Measurements from ENCODE around the gene PIK3R1. TPM values are rescaled to one million over a fixed set of nuclear protein-coding genes. Genes with fewer than 3 reads are reported as not detected.

Gene PIK3R1
- total RNA-seq, 4 donors from 2014 or later, result 132 to 408 (median 221) TPM

DNA sequence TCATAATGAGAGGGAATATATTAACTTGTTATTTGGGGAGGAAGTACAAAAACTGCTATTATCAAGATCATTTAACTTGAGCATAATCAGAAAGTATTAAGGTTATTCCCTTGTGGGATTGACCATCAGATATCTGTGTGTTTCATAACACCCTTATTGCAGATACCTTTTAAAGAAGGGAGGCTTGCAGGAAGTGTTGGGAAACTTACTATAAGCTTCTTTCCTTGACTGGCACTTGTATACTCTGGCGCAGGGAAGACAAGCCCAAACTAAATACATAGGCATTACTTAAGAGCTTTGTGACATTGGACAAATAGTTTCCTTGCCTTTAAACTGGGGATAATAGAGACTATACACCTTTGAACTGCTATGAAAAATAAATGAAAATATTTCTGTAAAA, 50.9 kb downstream of the PIK3R1 start:
- TF ChIP-seq, protein P1, sequence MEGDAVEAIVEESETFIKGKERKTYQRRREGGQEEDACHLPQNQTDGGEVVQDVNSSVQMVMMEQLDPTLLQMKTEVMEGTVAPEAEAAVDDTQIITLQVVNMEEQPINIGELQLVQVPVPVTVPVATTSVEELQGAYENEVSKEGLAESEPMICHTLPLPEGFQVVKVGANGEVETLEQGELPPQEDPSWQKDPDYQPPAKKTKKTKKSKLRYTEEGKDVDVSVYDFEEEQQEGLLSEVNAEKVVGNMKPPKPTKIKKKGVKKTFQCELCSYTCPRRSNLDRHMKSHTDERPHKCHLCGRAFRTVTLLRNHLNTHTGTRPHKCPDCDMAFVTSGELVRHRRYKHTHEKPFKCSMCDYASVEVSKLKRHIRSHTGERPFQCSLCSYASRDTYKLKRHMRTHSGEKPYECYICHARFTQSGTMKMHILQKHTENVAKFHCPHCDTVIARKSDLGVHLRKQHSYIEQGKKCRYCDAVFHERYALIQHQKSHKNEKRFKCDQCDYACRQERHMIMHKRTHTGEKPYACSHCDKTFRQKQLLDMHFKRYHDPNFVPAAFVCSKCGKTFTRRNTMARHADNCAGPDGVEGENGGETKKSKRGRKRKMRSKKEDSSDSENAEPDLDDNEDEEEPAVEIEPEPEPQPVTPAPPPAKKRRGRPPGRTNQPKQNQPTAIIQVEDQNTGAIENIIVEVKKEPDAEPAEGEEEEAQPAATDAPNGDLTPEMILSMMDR (IDR thresholded peaks at IDR 0.05; ENCODE audit: low read depth), result no peak

- TF ChIP-seq, protein P1 (IDR thresholded peaks at IDR 0.05; ENCODE audit: low read depth), result no peak
Observed at GRCh38 chr5:68267066-68267465, 51.5 kb downstream of the PIK3R1 start.

- TF ChIP-seq, protein P1 (IDR thresholded peaks at IDR 0.05; ENCODE audit: low read depth), result no peak
Observed at GRCh38 chr5:68268101-68268851, 52.7 kb downstream of the PIK3R1 start.

- TF ChIP-seq, protein P1 (IDR thresholded peaks at IDR 0.05; ENCODE audit: low read depth), result no peak
Observed at GRCh38 chr5:68268852-68269130, 53.2 kb downstream of the PIK3R1 start.

GRCh38 chr5:68269820-68270219, 54.3 kb downstream of the PIK3R1 start:
- TF ChIP-seq, protein P1 (IDR thresholded peaks at IDR 0.05; ENCODE audit: low read depth), result no peak

- TF ChIP-seq, protein P1 (IDR thresholded peaks at IDR 0.05; ENCODE audit: low read depth), result no peak
Observed at GRCh38 chr5:68270399-68270975, 54.9 kb downstream of the PIK3R1 start.

- TF ChIP-seq, protein P1 (IDR thresholded peaks at IDR 0.05; ENCODE audit: low read depth), result no peak
Observed at GRCh38 chr5:68271124-68271523, 55.6 kb downstream of the PIK3R1 start.

Data from subcutaneous adipose tissue (tissue), 4 donors.